ENCODE data around the gene ARPC5.

ARPC5 gene

GRCh38 chr1:183604038-183604808, 31.4 kb downstream of the ARPC5 start:
- Histone ChIP-seq H3F3A (ENCODE audit: low read depth) (no peaks in the 10 kb centered on the region), H3K9me3 (ENCODE audit: insufficient read depth, low read depth, low read length) (no peaks in the 10 kb centered on the region), H2AFZ (ENCODE audit: low read length) (no peak overlapping the region), H3K9ac (ENCODE audit: low read depth, low read length, poor library complexity, severe bottlenecking) (no peak overlapping the region), H3K4me2 (ENCODE audit: low read depth, low read length, poor library complexity, severe bottlenecking) (no peak overlapping the region), H4K20me1 (ENCODE audit: insufficient read depth, low read length, poor library complexity, severe bottlenecking) (no peaks in the 10 kb centered on the region), H3K9me2 (replicated peaks; ENCODE audit: low read depth, low read length) (no peaks in the 10 kb centered on the region), H3K79me2 (ENCODE audit: insufficient read depth, low read length) (no peaks in the 10 kb centered on the region), H3K4me3 (ENCODE audit: low read length, poor library complexity, severe bottlenecking) (no peak overlapping the region), H3K27me3 (ENCODE audit: insufficient read depth, low read length, poor library complexity, severe bottlenecking) (no peaks in the 10 kb centered on the region), H3K4me1 (ENCODE audit: insufficient read depth, low read length, poor library complexity, severe bottlenecking) (peaks cover 5% of the 10 kb centered on the region), H3K36me3 (ENCODE audit: insufficient read depth, low read length) (no peaks in the 10 kb centered on the region)
- TF ChIP-seq EZH2phosphoT487 (IDR thresholded peaks at IDR 0.05; ENCODE audit: borderline replicate concordance) = no peak
- no peak for TF ChIP-seq CTCF (conservative IDR thresholded peaks at IDR 0.05; ENCODE audit: low read length)

DNA sequence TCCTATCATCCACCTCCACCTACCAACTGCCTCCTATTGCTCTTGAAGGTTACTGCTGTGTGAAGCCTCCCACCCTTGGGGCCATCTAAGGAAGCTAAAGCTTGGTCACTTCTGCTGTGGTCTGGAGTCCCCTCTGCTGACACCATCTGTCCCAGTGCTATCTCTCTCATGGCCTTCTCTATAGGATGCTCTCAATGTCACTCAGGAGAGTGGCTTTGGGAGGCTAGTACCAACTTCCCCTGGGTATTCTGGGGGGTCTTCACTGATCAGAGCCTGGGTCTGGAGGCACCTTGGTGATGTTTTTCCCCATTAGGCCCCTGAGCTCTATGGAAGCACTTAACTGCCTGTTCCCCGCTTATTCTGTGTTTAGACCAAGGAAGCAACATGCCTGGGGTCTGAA, 33.1 kb downstream of the ARPC5 start:
- Histone ChIP-seq H3K36me3 (ENCODE audit: insufficient read depth, low read length) (no peaks in the 10 kb centered on the region), H3K27me3 (ENCODE audit: insufficient read depth, low read length, poor library complexity, severe bottlenecking) (no peaks in the 10 kb centered on the region), H3K9me3 (ENCODE audit: insufficient read depth, low read depth, low read length) (no peaks in the 10 kb centered on the region), H2AFZ (ENCODE audit: low read length) (no peak overlapping the region), H3K9ac (ENCODE audit: low read depth, low read length, poor library complexity, severe bottlenecking) (no peak overlapping the region), H3K9me2 (replicated peaks; ENCODE audit: low read depth, low read length) (no peaks in the 10 kb centered on the region), H4K20me1 (ENCODE audit: insufficient read depth, low read length, poor library complexity, severe bottlenecking) (no peaks in the 10 kb centered on the region), H3F3A (ENCODE audit: low read depth) (no peaks in the 10 kb centered on the region), H3K4me2 (ENCODE audit: low read depth, low read length, poor library complexity, severe bottlenecking) (no peak overlapping the region), H3K79me2 (ENCODE audit: insufficient read depth, low read length) (no peaks in the 10 kb centered on the region), H3K4me1 (ENCODE audit: insufficient read depth, low read length, poor library complexity, severe bottlenecking) (peaks cover 5% of the 10 kb centered on the region), H3K4me3 (ENCODE audit: low read length, poor library complexity, severe bottlenecking) (no peak overlapping the region)
- TF ChIP-seq EZH2phosphoT487 (IDR thresholded peaks at IDR 0.05; ENCODE audit: borderline replicate concordance) (no peak), CTCF (conservative IDR thresholded peaks at IDR 0.05; ENCODE audit: low read length) (no peak)

DNA sequence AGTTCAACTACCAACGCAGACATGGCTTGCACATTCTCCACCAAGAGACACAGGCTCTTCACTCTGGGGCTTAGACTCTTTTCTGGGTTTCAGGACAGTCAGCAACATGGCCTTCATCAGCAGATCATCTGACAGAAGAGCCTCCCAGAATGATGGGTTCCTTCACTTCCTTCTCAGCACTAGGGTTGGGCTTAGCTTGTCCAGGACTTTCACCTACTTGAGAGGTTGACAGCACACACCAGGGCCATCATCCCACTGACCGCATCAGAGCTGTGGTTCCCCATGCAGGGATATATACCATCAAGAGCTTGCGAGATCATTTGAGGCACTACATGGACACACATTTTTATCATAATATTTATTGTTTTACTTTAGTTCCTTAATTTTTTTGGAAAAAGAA, 34.9 kb downstream of the ARPC5 start:
- Histone ChIP-seq H3K4me3 (ENCODE audit: low read length, poor library complexity, severe bottlenecking) (no peak overlapping the region), H3K79me2 (ENCODE audit: insufficient read depth, low read length) (no peaks in the 10 kb centered on the region), H3K27me3 (ENCODE audit: insufficient read depth, low read length, poor library complexity, severe bottlenecking) (no peaks in the 10 kb centered on the region), H3K4me2 (ENCODE audit: low read depth, low read length, poor library complexity, severe bottlenecking) (no peak overlapping the region), H3K36me3 (ENCODE audit: insufficient read depth, low read length) (no peaks in the 10 kb centered on the region), H3K4me1 (ENCODE audit: insufficient read depth, low read length, poor library complexity, severe bottlenecking) (peaks cover 5% of the 10 kb centered on the region), H3K9me2 (replicated peaks; ENCODE audit: low read depth, low read length) (no peaks in the 10 kb centered on the region), H3F3A (ENCODE audit: low read depth) (no peaks in the 10 kb centered on the region), H3K9ac (ENCODE audit: low read depth, low read length, poor library complexity, severe bottlenecking) (no peak overlapping the region), H2AFZ (ENCODE audit: low read length) (no peak overlapping the region; the same call in 1 of the 2 replicates), H4K20me1 (ENCODE audit: insufficient read depth, low read length, poor library complexity, severe bottlenecking) (no peaks in the 10 kb centered on the region), H3K9me3 (ENCODE audit: insufficient read depth, low read depth, low read length) (no peaks in the 10 kb centered on the region)
- TF ChIP-seq CTCF (conservative IDR thresholded peaks at IDR 0.05; ENCODE audit: low read length) (no peak), EZH2phosphoT487 (IDR thresholded peaks at IDR 0.05; ENCODE audit: borderline replicate concordance) (no peak)
